Stimulated activated naive B cell treated with anti-CD40 and anti-IgM and Interleukin-4, amounts not matched to agents 10 μg/mL and 1 μg/mL and 100 μg/mL, for 72 hours (primary cell): ENCODE results near the gene MAGEF1.

Source experiments
- ATAC-seq, 2 donors: fragments of 150-1000 bp; cut with Tn5 transposase; replicated peaks; 2 replicates each; pipeline ENCODE4 v1.10.0; 2021; ENCODE audit warnings: moderate library complexity in 1 of 2
- DNase-seq: peaks from one replicate; pipeline ENCODE4 v3.0.0; 2021
- H3K27ac Mint-ChIP-seq: one replicate; pipeline ENCODE4 v1.8.0; 2022; ENCODE audit warnings: mild to moderate bottlenecking, mixed read lengths
- H3K27me3 Mint-ChIP-seq, 2 donors: one replicate each; pipeline ENCODE4 v1.8.0; 2022; ENCODE audit warnings: mixed read lengths in 2 of 2
- H3K36me3 Mint-ChIP-seq, 2 donors: one replicate each; pipeline ENCODE4 v1.8.0; 2022; ENCODE audit warnings: mixed read lengths in 2 of 2, mild to moderate bottlenecking in 1 of 2
- H3K4me1 Mint-ChIP-seq, 2 donors: one replicate each; pipeline ENCODE4 v1.8.0; 2022; ENCODE audit warnings: mixed read lengths in 2 of 2, mild to moderate bottlenecking in 1 of 2
- H3K4me3 Mint-ChIP-seq, 2 donors: one replicate each; pipeline ENCODE4 v1.8.0; 2022; ENCODE audit warnings: mild to moderate bottlenecking in 2 of 2, mixed read lengths in 2 of 2, moderate library complexity in 1 of 2
- H3K9me3 Mint-ChIP-seq, 2 donors: one replicate each; pipeline ENCODE4 v1.8.0; 2022; ENCODE audit warnings: mixed read lengths in 2 of 2, mild to moderate bottlenecking in 1 of 2

Gene MAGEF1, protein sequence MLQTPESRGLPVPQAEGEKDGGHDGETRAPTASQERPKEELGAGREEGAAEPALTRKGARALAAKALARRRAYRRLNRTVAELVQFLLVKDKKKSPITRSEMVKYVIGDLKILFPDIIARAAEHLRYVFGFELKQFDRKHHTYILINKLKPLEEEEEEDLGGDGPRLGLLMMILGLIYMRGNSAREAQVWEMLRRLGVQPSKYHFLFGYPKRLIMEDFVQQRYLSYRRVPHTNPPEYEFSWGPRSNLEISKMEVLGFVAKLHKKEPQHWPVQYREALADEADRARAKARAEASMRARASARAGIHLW

DNA sequence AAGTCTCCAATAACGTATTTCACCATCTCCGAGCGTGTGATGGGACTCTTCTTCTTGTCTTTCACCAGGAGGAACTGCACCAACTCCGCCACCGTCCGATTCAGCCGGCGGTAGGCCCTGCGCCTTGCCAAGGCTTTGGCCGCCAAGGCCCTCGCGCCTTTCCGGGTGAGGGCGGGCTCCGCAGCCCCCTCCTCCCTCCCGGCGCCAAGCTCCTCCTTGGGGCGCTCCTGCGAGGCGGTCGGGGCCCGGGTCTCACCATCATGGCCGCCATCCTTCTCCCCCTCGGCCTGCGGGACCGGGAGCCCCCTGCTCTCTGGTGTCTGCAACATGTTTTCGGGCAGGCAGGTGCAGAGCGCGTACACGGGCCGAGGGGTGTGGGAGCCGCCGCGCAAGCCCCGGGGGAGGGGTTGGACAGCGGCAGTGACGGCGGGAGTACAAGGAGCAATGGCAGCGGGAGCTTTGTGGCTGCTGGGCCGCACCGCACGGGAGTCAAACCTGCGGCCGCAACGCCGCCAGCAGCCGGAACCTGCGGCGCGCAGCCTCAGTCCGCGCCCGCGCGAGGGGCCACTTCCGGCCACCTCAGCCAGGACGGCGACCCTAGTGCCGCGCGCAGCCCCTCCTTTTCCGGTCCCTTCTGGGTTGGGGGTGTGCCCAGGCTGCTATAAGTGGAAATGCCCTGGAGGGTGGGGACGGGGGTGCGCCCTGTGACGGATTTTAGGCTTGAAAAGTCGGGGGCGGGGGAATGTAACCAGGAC lies at the start of gene MAGEF1:
Gene MAGEF1, minus strand, starts transcription at position 572 of the 755 bp plus-strand sequence. Its CDS starts 243 bp downstream, at position 329.
- H3K27me3 Mint-ChIP-seq = no peaks in the 10 kb centered on the region
- peak; percentile 69 for DNase-seq
- H3K27ac Mint-ChIP-seq = peak within 1 kb of the TSS; percentile 91
- peaks cover 25 to 41% of the 10 kb centered on the region in 2 donors for H3K4me1 Mint-ChIP-seq
- peaks cover 20 to 34% of the 10 kb centered on the region in 2 donors for H3K36me3 Mint-ChIP-seq
- H3K9me3 Mint-ChIP-seq = peaks cover 0 to 4% of the 10 kb centered on the region in 2 donors
- peak; percentile 83 to 89 for ATAC-seq
- H3K4me3 Mint-ChIP-seq = peak within 1 kb of the TSS; percentile 89 to 94

DNA sequence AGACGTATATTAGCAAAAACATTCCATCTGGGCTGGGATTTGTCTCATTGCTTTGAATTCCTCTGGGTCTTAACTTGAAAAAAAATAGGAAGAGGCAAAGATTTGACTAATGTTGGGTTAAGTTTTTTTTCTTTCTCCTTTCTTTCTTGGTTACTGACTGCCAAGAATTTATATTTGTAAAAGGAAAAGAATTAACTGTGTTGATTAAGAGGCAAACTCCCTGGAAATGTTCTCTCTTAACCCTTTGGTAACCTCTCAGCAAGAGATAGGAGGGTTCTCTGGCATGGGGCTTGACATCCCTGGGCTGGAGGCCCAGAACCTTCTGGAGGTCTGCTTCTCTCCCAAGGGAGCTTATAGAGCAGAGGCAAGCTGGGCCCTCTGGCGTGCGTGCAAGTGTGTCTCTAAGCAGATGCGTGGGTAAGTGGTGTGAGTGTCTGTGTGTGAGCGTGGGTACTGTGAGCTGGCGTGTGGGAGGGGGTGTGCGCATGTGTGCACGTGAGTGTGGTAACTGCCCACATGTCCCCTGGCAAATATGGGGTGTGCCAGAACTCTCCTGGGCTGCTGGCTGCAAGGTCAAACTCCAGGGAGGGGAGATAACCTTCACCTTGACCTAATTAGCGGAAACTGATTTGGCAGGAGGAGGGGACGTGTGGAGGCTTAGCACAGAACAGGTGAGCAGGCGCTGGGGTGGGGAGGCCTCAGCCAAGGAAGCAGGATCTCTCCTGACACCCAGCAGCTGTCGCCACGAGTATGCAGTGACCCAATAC lies 49.4 kb upstream of the MAGEF1 start:
- Mint-ChIP-seq H3K27ac (peak overlapping the region; percentile 38), H3K27me3 (peaks cover 0 to 7% of the 10 kb centered on the region in 2 donors)

DNA sequence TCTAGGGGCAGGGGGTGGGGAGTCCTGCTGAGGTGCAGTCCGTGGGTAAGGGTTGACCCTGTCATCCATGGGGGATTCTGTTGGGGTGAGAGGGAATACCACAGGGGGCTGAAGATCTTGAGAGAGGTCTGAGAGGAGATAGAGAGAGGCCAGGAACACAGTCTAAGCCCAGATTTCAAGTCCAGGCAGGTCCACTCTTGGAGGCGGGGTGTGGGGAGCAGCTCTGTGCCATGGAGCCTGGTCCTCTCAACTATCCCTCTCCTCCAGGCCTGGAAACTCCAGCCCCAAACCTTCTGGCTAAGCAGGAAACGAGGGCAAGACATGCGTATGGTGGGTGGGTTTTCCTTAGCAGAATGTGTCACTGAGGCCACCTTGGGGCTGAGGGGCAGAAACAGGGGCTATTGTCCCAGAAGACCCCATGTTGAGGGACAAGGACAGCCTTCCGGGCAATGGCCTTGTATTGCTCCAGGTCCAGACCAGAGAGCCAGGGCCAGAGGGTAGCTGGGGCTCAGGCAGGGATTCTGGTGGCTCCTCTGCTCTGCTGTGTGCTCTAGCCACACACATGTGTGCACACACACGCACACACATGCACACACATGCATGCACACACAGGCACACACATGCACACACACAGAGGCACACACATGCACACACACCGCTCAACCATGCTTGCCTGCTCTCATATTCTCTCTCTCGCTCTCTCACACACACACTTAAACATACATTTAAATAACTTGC lies 48.6 kb upstream of the MAGEF1 start:
- Mint-ChIP-seq H3K4me3 (no peak overlapping the region), H3K4me1 (peaks cover 20 to 26% of the 10 kb centered on the region in 2 donors), H3K36me3 (no peaks in the 10 kb centered on the region), H3K9me3 (no peaks in the 10 kb centered on the region), H3K27me3 (peaks cover 0 to 7% of the 10 kb centered on the region in 2 donors), H3K27ac (peak overlapping the region; percentile 38)
- DNase-seq (no peak), ATAC-seq (no peak)

More for the DNA sequence above, 49.4 kb upstream of the MAGEF1 start:
- Mint-ChIP-seq H3K4me3 (no peak overlapping the region), H3K36me3 (no peaks in the 10 kb centered on the region), H3K4me1 (peaks cover 24 to 27% of the 10 kb centered on the region in 2 donors), H3K9me3 (no peaks in the 10 kb centered on the region)
- ATAC-seq (no peak), DNase-seq (no peak)

DNA sequence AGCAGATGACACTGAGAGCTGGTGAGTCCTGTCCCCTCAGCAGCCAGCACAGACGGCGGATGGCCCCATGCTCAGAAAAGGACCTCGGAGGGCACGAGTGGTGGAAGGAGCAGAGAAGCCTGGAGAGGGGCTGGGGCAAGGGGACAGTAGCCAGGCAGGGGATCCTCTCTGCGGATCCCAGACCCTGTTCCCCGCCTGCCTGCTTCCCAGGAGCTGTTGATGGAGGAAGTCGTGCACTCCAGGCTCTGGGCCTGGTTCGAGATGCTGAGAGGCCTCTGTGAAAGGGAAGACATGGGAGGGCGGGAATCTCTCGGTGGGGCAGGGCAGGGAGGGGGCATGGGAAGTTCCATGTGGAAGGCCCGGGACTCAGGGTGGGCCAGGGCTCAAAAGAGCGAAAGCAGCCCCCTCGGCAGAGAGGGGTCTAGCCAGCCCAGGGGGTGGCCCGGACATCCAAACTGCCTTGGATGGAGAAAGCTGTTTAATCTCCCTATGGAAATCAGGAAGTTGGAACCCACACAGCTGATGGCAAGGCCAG lies 47.9 kb upstream of the MAGEF1 start:
- Mint-ChIP-seq H3K36me3 (no peaks in the 10 kb centered on the region), H3K4me1 (peaks cover 15 to 18% of the 10 kb centered on the region in 2 donors), H3K9me3 (no peaks in the 10 kb centered on the region), H3K4me3 (no peak overlapping the region), H3K27me3 (peaks cover 0 to 7% of the 10 kb centered on the region in 2 donors), H3K27ac (peak overlapping the region; percentile 65)
- no peak for DNase-seq
- ATAC-seq = no peak

DNA sequence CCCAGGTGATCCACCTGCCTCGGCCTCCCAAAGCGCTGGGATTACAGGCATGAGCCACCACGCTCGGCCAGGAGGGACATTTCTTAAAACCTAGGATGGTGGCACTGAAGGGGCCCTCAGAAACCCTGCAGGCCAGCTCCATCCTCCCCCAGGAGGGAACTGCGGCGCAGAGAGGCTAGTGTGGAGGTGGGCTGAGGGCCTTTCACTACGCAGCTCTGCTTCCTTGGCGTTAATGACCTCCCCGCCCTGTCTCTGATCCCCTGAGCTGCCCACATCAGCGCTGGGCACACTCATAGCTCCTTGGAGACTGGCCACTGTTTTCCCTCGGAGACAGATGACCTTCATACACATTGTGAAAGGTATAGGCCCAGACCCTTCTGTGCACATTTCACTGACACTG lies 46.2 kb upstream of the MAGEF1 start:
- peaks cover 0 to 7% of the 10 kb centered on the region in 2 donors for H3K27me3 Mint-ChIP-seq
- no peaks in the 10 kb centered on the region for H3K36me3 Mint-ChIP-seq
- no peak for DNase-seq
- H3K27ac Mint-ChIP-seq = no peak overlapping the region
- no peak for ATAC-seq
- H3K4me1 Mint-ChIP-seq = peaks cover 12 to 18% of the 10 kb centered on the region in 2 donors
- no peaks in the 10 kb centered on the region for H3K9me3 Mint-ChIP-seq
- no peak overlapping the region for H3K4me3 Mint-ChIP-seq

DNA sequence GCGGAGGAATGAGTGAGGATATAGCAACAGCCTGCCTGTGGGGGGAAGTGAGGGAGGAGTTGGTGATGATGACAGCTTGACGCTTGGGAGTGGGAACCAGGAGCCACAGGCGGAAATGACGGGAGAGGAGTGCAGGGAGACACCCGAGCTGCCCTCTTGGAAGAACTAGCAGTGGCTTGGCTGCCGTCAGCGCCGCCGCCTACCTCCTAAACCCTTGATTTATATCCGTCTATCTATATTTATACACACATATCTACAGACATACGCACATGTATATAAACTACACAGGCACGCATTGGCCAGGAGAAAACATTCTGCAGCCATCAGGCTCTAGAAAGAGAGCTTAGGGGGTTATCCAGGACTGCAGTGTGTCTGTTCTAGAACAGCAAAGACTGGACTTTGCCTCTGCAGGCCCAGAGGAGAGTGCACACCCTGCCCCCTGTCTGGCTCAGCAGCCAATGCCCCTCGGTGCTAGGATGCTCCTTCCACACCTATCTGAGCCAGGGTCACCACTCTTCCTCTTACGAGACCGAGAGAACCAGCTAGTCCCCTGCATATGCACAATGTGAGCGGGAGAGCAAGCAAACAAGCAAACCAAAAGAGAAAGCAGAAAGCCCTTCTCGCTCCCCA lies 45.3 kb upstream of the MAGEF1 start:
- Mint-ChIP-seq H3K4me1 (peaks cover 12 to 18% of the 10 kb centered on the region in 2 donors), H3K4me3 (no peak overlapping the region), H3K27me3 (peaks cover 5 to 7% of the 10 kb centered on the region in 2 donors), H3K27ac (no peak overlapping the region), H3K9me3 (no peaks in the 10 kb centered on the region), H3K36me3 (no peaks in the 10 kb centered on the region)
- DNase-seq (no peak), ATAC-seq (peak; percentile 17 to 33)

DNA sequence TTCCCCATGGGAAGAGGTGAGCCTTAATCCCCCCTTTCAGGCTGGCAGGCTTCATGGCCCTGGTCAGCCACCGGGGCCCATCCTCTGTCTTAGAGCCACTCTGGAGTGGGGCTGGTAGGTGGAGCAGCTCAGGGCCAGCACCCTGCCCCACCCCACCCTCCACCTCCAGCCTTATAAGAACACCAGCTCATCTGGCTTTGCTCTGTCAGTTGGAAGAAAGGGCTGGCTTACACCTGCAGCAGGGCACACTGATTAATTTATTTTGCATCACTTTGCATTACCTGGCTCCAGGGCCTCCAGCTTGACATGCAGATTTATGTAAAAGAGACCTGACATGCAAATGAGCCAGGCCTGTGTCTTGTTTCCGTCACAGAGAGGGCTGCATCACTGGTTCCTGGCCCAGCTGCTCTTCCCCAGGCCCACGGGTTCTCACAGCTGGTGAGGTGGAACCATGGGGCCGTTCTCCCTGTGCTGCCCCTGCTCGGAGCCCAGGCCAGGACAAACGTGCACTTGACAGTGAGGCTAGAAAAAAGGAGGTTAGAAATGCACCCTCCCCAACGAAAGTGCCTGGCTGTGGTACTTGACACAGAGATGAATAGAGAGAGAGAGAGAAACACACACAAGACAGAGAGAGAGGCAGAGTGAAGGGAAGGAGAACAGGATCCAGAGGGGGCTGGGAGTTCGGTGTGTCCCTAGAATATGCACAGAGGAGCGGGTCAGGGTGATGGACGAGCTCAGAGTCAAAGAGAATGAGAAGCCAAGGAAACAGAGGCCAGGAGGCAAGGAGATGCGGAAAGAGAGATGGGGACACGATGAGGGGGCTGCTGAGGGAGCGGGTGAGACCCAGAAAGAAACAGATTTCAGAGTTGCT lies 44.5 kb upstream of the MAGEF1 start:
- ATAC-seq = peak; percentile 76 to 86
- Mint-ChIP-seq H3K4me3 (no peak overlapping the region), H3K9me3 (no peaks in the 10 kb centered on the region), H3K27ac (no peak overlapping the region), H3K27me3 (peaks cover 5 to 7% of the 10 kb centered on the region in 2 donors), H3K4me1 (peaks cover 11 to 18% of the 10 kb centered on the region in 2 donors), H3K36me3 (no peaks in the 10 kb centered on the region)
- DNase-seq = no peak

DNA sequence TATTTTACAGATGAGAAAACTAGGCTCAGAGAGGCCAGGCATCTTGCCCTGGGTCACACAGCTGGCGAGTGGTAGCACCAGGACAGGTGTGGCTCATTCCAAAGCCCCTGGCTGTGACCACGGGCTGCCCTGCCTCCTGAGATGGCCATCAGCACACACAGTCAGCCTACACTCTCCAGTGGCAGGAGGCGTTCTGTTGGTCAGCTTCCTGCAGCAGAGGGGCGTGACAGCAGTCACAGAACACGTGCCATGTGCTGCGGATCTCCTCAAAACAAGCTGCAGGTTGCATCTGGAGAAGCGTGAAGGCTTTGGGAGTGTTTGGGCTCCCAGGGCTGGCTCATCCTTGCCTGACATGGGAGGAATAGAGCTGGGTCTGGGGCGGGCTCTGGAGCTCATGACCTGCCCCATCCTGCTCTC lies 43.5 kb upstream of the MAGEF1 start:
- Mint-ChIP-seq H3K4me1 (peaks cover 8 to 18% of the 10 kb centered on the region in 2 donors), H3K36me3 (no peaks in the 10 kb centered on the region), H3K4me3 (no peak overlapping the region), H3K27me3 (peaks cover 6 to 10% of the 10 kb centered on the region in 2 donors), H3K27ac (no peak overlapping the region), H3K9me3 (no peaks in the 10 kb centered on the region)
- no peak for DNase-seq
- no peak for ATAC-seq

DNA sequence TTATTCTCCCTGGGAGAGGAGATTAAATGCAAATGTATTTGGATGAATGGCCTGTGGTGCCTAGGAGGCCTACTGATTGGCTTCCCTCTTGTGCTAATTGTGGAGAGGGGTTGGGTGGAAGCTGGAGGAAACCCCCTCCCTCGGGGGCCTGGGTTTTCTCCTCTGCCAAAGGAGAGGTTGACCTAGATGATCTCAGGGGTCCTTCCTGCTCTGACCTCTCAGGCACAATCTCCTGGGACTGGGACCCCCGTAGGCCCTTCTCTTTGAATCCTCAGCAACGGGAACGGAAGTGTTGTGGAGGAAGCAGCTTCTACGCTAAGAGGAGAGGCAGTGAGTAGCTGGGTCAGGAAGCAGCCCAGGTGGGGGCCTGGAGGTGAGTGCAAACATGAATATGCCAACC lies 40.5 kb upstream of the MAGEF1 start:
- no peaks in the 10 kb centered on the region for H3K36me3 Mint-ChIP-seq
- H3K27me3 Mint-ChIP-seq = peaks cover 20% of the 10 kb centered on the region in 2 donors
- H3K27ac Mint-ChIP-seq = no peak overlapping the region
- no peak overlapping the region for H3K4me3 Mint-ChIP-seq
- H3K4me1 Mint-ChIP-seq = peaks cover 18 to 32% of the 10 kb centered on the region in 2 donors
- DNase-seq = no peak
- H3K9me3 Mint-ChIP-seq = no peaks in the 10 kb centered on the region
- no peak for ATAC-seq

DNA sequence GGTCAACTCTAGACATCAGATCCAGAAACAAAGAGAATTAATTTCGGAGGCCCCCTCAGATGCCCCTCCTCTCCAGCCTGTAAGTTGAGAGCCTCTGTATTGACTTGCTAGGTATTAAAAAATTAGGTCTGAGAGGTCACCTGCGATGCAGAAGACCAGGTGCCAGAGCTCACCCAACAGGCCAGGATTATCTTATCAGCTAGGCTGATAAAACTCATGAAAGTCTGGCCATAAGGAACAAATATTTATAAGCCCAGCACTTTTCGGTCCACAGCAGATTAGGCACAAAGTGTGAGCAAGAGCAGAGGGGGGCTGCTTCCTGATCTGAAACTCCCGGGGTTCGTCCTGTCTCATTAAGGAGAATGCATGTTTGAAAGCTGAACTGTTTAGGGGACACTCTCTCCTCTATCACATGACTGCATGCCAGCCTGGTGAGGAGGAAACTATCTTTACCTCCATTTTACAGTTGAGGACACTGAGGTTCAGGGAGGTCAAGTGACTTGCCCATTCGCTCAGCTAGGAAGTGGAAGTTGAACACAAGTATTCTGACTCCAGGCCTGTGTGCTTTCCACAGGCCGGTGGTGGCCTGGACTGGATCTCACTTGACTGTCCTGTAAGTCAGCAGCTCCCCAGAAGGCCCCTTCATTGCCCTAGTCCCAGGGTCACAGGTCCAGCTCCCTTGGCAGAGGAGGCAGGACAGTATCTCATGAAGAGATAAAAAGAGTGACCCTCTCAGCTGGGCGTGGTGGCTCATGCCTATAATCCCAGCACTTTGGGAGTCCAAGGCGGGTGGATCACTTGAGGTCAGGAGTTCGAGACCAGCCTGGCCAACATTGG lies 39.6 kb upstream of the MAGEF1 start:
- ATAC-seq (no peak), DNase-seq (no peak)
- Mint-ChIP-seq H3K9me3 (no peaks in the 10 kb centered on the region), H3K36me3 (no peaks in the 10 kb centered on the region), H3K27ac (no peak overlapping the region), H3K4me1 (peaks cover 12 to 22% of the 10 kb centered on the region in 2 donors), H3K4me3 (no peak overlapping the region), H3K27me3 (peaks cover 20% of the 10 kb centered on the region in 2 donors)

DNA sequence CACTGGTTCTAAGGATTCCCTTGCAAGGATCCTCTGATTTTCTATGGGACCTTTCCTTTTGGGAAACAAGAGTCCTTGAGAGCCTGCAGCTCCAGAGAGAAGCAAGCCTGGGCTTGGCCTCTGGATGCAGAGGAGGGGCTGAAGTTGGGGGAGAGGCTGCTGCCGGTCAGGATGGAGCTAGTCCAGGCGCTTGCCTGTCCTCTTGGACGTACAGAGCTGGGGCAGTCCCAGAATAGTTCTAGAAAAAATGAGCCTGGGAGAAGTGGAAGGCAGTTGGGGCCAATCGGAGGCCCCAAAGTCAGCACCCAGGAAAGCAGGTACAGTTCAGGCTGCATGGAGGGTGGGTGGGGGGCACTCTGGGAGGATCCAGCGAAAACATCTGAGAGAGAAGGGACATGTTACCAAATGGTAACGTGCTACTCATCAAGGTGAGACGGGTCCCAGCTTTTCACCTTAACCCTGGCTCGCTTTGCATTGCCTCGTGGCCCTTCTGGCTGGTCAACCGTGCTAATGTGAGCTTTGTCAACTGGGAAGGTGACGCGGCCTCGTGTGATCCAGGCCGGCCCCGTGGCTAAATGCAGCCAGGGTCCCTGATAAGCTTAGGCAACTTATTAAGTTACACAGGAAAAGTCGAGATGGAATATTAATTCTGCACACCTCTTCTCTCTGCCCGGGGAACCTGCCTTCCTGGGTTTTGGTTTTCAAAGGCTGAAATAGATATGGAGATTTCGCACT lies 38.7 kb upstream of the MAGEF1 start:
- ATAC-seq (no peak), DNase-seq (no peak)
- Mint-ChIP-seq H3K36me3 (no peaks in the 10 kb centered on the region), H3K4me1 (peaks cover 11 to 14% of the 10 kb centered on the region in 2 donors), H3K27ac (peak overlapping the region; percentile 3), H3K27me3 (peaks cover 20 to 24% of the 10 kb centered on the region in 2 donors), H3K9me3 (no peaks in the 10 kb centered on the region), H3K4me3 (no peak overlapping the region)
